Stomach (tissue), 9 donors: ENCODE measurements around the gene TSPAN15. TPM values are rescaled to one million over a fixed set of nuclear protein-coding genes. Genes with fewer than 3 reads are reported as not detected.

Experiments used
- DNase-seq, 2 donors: peaks; one replicate each; pipeline versions ENCODE4 v3.0.0 to v3.0.0-alpha.2; 2013 to 2019
- H3K27ac ChIP-seq, 5 donors: fragments of 200-600 bp in 4 of 5; sonication (generic) in 4 of 5; one replicate each; pipeline ENCODE4 v1.5.1; 2013 to 2019; ENCODE audit warnings: mild to moderate bottlenecking in 1 of 5, moderate library complexity in 1 of 5
- H3K27me3 ChIP-seq, 3 donors: fragments of 200-600 bp; sonication (generic); one replicate each; pipeline ENCODE4 v1.5.1; 2017 to 2019; ENCODE audit warnings: mixed run types in 1 of 3
- H3K36me3 ChIP-seq, 4 donors: fragments of 200-600 bp; sonication (generic); 1 replicate in 3 of 4; 2 replicates in 1 of 4; pipeline ENCODE4 v1.5.1; 2016 to 2019
- H3K4me1 ChIP-seq, 4 donors: fragments of 200-600 bp; sonication (generic); one replicate each; pipeline ENCODE4 v1.5.1; 2016 to 2019
- H3K4me3 ChIP-seq, 4 donors: fragments of 200-600 bp; sonication (generic) in 3 of 4; one replicate each; pipeline ENCODE4 v1.5.1; 2016 to 2019; ENCODE audit warnings: mild to moderate bottlenecking in 1 of 4
- H3K9me3 ChIP-seq, 4 donors: fragments of 200-600 bp; sonication (generic); one replicate each; pipeline ENCODE4 v1.5.1; 2016 to 2019
- EP300 ChIP-seq: sonication (generic); formaldehyde crosslinking; IDR thresholded peaks from one replicate; pipeline ENCODE4 v1.6.1; 2017; ENCODE audit warnings: antibody characterized with exemption
- POLR2A ChIP-seq, 4 donors: fragments of 450-650 bp; IDR thresholded peaks; one replicate each; pipeline ENCODE4 v1.6.1; 2016; ENCODE audit warnings: antibody characterized with exemption in 4 of 4, control low read depth in 2 of 4, mild to moderate bottlenecking in 1 of 4, moderate library complexity in 1 of 4
- POLR2AphosphoS5 ChIP-seq, 3 donors: sonication (generic); formaldehyde crosslinking; IDR thresholded peaks; one replicate each; pipeline ENCODE4 v1.6.1; 2016; ENCODE audit warnings: antibody characterized with exemption in 3 of 3
- WGBS, 5 donors: extraction: QIAGEN DNeasy Blood & Tissue Kit in 3 of 5; methylation state at CpG; one replicate each; pipeline versions ENCODE4 v1.1.5 to v1.1.7; 2013 to 2018; 5-methylcytosine and 5-hydroxymethylcytosine counted together
- intact Hi-C: fragments of 100-400 bp; cut with DNase I; formaldehyde crosslinking; loops from one replicate; pipeline ENCODE4 v1.15.1; 2023; ENCODE audit warnings: low total_unique reads
- polyA plus RNA-seq, 3 donors: library from polyadenylated mRNA; stranded (reverse); fragments of 200-250 nt; gene quantifications; one replicate each; pipeline ENCODE4 v1.2.3, GENCODE V29; 2013
- total RNA-seq, 5 donors: library from RNA; depleted of rRNA; stranded (reverse); fragments of >200 nt; gene quantifications; one replicate each; pipeline versions ENCODE4 v1.1.0 to v1.2.3, GENCODE V29; 2014 to 2016
- TF ChIP-seq, protein P1 (sequence below), 7 experiments: fragments of 450-650 bp in 4 of 7; fragments of 200-600 bp in 3 of 7; sonication (generic) in 3 of 7; IDR thresholded peaks; one replicate each; pipeline ENCODE4 v1.5.1; 2016 to 2019; ENCODE audit warnings: antibody characterized with exemption in 7 of 7, control low read depth in 2 of 7, mild to moderate bottlenecking in 1 of 7
- donor health status: healthy with polysubstance abuse.
- donor health status: Bipolar disorder and iron deficiency.
- donor health status: healthy.

TSPAN15 gene
- total and polyA plus RNA-seq, 8 donors = 23.5 to 153 (median 74.5) TPM

DNA sequence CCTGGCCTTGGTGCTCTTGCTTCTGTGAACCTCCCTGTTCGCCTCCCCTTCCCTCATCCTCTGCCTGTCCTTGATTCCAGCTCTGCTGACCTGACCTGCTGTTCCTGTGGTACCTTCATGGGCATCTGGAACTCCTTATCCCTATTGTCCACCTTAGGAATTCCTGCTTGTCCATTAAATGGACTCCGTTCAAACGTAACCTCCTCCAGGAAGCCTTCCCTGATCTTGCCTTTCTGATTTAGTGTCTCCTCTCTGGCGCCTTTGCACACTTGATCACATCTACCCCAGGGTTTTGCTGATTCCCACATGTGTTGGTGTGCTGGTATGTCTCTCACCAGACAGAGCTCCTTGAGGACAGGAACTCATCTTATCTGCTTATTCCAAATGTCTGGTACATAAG lies 20.9 kb downstream of the TSPAN15 start:
- DNase-seq = no peak
- Histone ChIP-seq H3K4me1 (peaks cover 47 to 91% (median 72%) of the 10 kb centered on the region in 4 donors), H3K9me3 (no peaks in the 10 kb centered on the region), H3K4me3 (no peak overlapping the region), H3K27me3 (no peaks in the 10 kb centered on the region), H3K27ac (peak overlapping the region in 3 of 5 donors; percentile 81 to 84 (median 83)), H3K36me3 (no peaks in the 10 kb centered on the region)
- WGBS, 5 donors = 88 to 97% (median 92%) methylated on average over 4 of the region's 4 CpGs
- TF ChIP-seq, protein P1, sequence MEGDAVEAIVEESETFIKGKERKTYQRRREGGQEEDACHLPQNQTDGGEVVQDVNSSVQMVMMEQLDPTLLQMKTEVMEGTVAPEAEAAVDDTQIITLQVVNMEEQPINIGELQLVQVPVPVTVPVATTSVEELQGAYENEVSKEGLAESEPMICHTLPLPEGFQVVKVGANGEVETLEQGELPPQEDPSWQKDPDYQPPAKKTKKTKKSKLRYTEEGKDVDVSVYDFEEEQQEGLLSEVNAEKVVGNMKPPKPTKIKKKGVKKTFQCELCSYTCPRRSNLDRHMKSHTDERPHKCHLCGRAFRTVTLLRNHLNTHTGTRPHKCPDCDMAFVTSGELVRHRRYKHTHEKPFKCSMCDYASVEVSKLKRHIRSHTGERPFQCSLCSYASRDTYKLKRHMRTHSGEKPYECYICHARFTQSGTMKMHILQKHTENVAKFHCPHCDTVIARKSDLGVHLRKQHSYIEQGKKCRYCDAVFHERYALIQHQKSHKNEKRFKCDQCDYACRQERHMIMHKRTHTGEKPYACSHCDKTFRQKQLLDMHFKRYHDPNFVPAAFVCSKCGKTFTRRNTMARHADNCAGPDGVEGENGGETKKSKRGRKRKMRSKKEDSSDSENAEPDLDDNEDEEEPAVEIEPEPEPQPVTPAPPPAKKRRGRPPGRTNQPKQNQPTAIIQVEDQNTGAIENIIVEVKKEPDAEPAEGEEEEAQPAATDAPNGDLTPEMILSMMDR (IDR thresholded peaks at IDR 0.05) = no peak
- no peak for TF ChIP-seq POLR2A (IDR thresholded peaks at IDR 0.05)
- TF ChIP-seq EP300 = no peak
- TF ChIP-seq POLR2AphosphoS5 (IDR thresholded peaks at IDR 0.05) = no peak
- intact Hi-C loops = no loop called here

DNA sequence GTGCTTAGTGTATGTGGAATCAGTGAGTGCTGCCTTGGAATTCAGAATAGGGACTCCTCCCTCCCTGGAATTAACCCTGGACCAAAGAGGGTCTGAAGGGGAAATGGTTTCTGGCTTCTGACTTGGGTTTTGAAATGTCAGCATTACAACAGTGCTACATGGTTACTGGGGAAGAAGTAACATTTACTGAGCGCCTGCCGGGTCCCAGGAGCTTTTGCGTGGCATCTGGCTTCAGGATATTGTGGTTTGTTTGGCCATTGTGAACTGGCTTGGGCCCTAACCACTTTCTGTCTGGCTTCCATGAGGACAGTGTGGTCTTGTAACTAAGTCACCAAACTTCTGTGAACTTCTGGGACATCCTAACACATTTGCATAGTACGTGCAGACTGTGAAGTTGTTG lies 21.3 kb downstream of the TSPAN15 start:
- WGBS, 5 donors = 57 to 77% (median 68%) methylated on average over 4 of the region's 4 CpGs
- intact Hi-C loops = no loop called here
- DNase-seq = no peak
- H3K4me1 ChIP-seq = peaks cover 45 to 91% (median 71%) of the 10 kb centered on the region in 4 donors
- no peaks in the 10 kb centered on the region for H3K36me3 ChIP-seq
- no peak overlapping the region for H3K4me3 ChIP-seq
- H3K27ac ChIP-seq = peak overlapping the region in 4 of 5 donors; percentile 77 to 84 (median 82)
- no peaks in the 10 kb centered on the region for H3K9me3 ChIP-seq
- H3K27me3 ChIP-seq = no peaks in the 10 kb centered on the region
- TF ChIP-seq, protein P1 (IDR thresholded peaks at IDR 0.05) = no peak
- no peak for TF ChIP-seq POLR2AphosphoS5 (IDR thresholded peaks at IDR 0.05)
- no peak for TF ChIP-seq EP300
- no peak for TF ChIP-seq POLR2A (IDR thresholded peaks at IDR 0.05)

DNA sequence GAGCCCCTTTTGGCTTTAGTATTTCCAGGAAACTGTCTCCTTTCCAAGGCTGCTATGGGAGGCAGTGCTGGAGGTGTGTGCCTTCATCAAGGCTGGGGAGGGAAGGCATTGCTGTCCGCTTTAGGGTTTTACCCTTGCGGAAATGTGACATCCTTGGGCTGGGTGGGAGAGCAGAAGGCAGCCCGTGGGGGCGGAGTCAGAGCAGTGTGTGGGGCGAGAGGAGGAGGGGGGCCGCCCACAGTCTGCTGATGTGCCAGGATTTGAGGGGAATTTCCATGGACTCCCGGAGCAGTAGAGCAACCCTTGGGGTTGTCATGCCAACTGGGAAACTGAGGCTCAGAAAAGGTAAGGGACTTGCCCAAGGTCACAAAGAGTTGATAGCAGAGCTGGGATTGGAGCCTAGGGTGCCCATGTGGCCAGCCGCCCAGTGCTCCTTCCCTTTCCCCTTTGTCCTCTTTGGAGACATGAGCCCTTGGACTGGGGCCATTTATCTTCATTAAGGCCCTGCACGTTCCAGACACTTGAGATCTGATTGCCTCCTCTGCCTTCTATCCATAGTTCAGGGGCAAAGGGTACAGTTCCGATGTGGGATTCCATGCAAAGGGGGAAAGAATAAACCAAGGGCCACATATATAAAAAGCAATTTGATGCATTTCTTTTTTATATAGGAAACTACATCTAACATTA lies 22.2 kb downstream of the TSPAN15 start:
- no peak for DNase-seq
- 65 to 76% (median 69%) methylated on average over 10 of the region's 10 CpGs for WGBS, 5 donors
- H3K27ac ChIP-seq = peak overlapping the region in 4 of 5 donors; percentile 77 to 84 (median 82)

DNA sequence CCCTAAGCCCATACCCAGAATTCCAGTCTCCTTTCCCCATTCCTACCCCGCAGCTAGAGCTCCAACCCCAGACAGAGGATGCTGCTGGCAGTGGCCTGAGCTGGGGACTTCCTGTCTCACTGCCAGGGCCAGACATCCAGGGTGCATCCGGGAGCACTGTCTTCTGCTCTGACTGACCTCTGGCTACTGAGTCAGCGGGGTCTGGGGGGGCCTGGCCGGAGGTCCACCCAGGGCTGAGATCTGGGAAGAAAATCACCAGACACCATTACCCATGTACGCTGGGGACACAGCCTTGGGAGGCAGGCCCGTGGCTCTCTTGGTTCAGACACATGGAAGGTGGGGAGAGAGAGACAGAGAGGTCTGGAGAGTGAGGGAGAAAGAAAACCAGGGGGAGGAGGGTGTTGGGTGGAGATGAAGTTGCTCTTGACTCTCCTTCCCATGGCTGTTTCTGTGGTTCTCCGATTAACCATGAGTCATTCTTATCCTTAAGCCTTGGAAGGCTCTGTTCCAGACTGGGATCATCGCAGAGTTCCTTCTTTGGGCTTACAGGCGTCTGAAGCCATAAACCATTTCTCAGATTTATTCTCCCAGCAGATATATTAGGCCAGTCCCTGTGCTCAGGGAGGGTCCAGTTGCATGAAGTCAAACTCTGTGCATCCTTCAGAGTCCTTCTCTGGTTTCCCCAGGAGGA lies 23.6 kb downstream of the TSPAN15 start:
- peak overlapping the region; percentile 65 to 84 (median 81) for H3K27ac ChIP-seq
- WGBS, 5 donors = 42 to 73% (median 58%) methylated on average over 9 of the region's 9 CpGs
- intact Hi-C loops = no loop called here
- peaks cover 47 to 94% (median 75%) of the 10 kb centered on the region in 4 donors for H3K4me1 ChIP-seq
- no peaks in the 10 kb centered on the region for H3K9me3 ChIP-seq
- TF ChIP-seq POLR2AphosphoS5 (IDR thresholded peaks at IDR 0.05) (peak; percentile 28 to 32 (median 29)), EP300 (no peak), POLR2A (IDR thresholded peaks at IDR 0.05) (no peak)
- TF ChIP-seq, protein P1 (IDR thresholded peaks at IDR 0.05) = no peak
- DNase-seq = no peak
- no peaks in the 10 kb centered on the region for H3K27me3 ChIP-seq
- H3K4me3 ChIP-seq = no peak overlapping the region
- H3K36me3 ChIP-seq = no peaks in the 10 kb centered on the region

More for the DNA sequence above, 22.2 kb downstream of the TSPAN15 start:
- intact Hi-C loops = no loop called here
- no peaks in the 10 kb centered on the region for H3K9me3 ChIP-seq
- H3K4me1 ChIP-seq = peaks cover 44 to 91% (median 69%) of the 10 kb centered on the region in 4 donors
- no peak overlapping the region for H3K4me3 ChIP-seq
- H3K27me3 ChIP-seq = no peaks in the 10 kb centered on the region
- TF ChIP-seq, protein P1 (IDR thresholded peaks at IDR 0.05) = no peak
- TF ChIP-seq EP300 (no peak), POLR2A (IDR thresholded peaks at IDR 0.05) (no peak), POLR2AphosphoS5 (IDR thresholded peaks at IDR 0.05) (no peak)
- H3K36me3 ChIP-seq = no peaks in the 10 kb centered on the region
